Measurements from ENCODE around the gene CDKAL1.

The CDKAL1 gene

GRCh38 chr6:21101694-21102093, 567.4 kb downstream of the CDKAL1 start:
- ATAC-seq: no peak
- TF ChIP-seq TCF4 (CRISPR knock-in tag; IDR thresholded peaks at IDR 0.05; ENCODE audit: borderline replicate concordance) (no peak), ZNF8 (CRISPR knock-in tag; IDR thresholded peaks at IDR 0.05) (no peak), ZFP3 (CRISPR knock-in tag; IDR thresholded peaks at IDR 0.05) (no peak), ZFP30 (CRISPR knock-in tag; IDR thresholded peaks at IDR 0.05) (no peak), ISL1 (CRISPR knock-in tag; IDR thresholded peaks at IDR 0.05) (no peak), RARB (CRISPR knock-in tag; IDR thresholded peaks at IDR 0.05) (no peak), ZC3H10 (CRISPR knock-in tag; IDR thresholded peaks at IDR 0.05) (no peak), CSRNP3 (CRISPR knock-in tag; IDR thresholded peaks at IDR 0.05) (no peak), GLIS3 (CRISPR knock-in tag; IDR thresholded peaks at IDR 0.05) (no peak), SNAI2 (CRISPR knock-in tag; IDR thresholded peaks at IDR 0.05) (no peak)

GRCh38 chr6:21102201-21102600, 567.9 kb downstream of the CDKAL1 start:
- no peak for TF ChIP-seq POU6F1 (CRISPR knock-in tag; IDR thresholded peaks at IDR 0.05; ENCODE audit: borderline replicate concordance, low read depth)
- TF ChIP-seq CSDC2 (CRISPR knock-in tag; IDR thresholded peaks at IDR 0.05): no peak
- no peak for TF ChIP-seq RARB (CRISPR knock-in tag; IDR thresholded peaks at IDR 0.05)
- TF ChIP-seq GLIS3 (CRISPR knock-in tag; IDR thresholded peaks at IDR 0.05): no peak
- no peak for TF ChIP-seq CSRNP3 (CRISPR knock-in tag; IDR thresholded peaks at IDR 0.05)
- no peak for TF ChIP-seq ZNF70 (CRISPR knock-in tag; IDR thresholded peaks at IDR 0.05)
- no peak for TF ChIP-seq ZFP3 (CRISPR knock-in tag; IDR thresholded peaks at IDR 0.05)
- TF ChIP-seq ZNF8 (CRISPR knock-in tag; IDR thresholded peaks at IDR 0.05): no peak
- no peak for TF ChIP-seq PPARA (CRISPR knock-in tag; IDR thresholded peaks at IDR 0.05; ENCODE audit: borderline replicate concordance)
- TF ChIP-seq ISL1 (CRISPR knock-in tag; IDR thresholded peaks at IDR 0.05): no peak
- no peak for TF ChIP-seq BACH2 (CRISPR knock-in tag; IDR thresholded peaks at IDR 0.05; ENCODE audit: borderline replicate concordance)
- no peak for TF ChIP-seq CREB5 (CRISPR knock-in tag; IDR thresholded peaks at IDR 0.05; ENCODE audit: low read depth)
- TF ChIP-seq ZNF565 (CRISPR knock-in tag; conservative IDR thresholded peaks at IDR 0.05; ENCODE audit: low read depth): no peak
- TF ChIP-seq TCF4 (CRISPR knock-in tag; IDR thresholded peaks at IDR 0.05; ENCODE audit: borderline replicate concordance): no peak
- no peak for TF ChIP-seq ZC3H10 (CRISPR knock-in tag; IDR thresholded peaks at IDR 0.05)
- TF ChIP-seq TOX (CRISPR knock-in tag; IDR thresholded peaks at IDR 0.05; ENCODE audit: borderline replicate concordance): no peak
- no peak for TF ChIP-seq SNAI2 (CRISPR knock-in tag; IDR thresholded peaks at IDR 0.05)
- TF ChIP-seq OSR1 (CRISPR knock-in tag; IDR thresholded peaks at IDR 0.05): no peak
- TF ChIP-seq ARNTL (CRISPR knock-in tag; IDR thresholded peaks at IDR 0.05; ENCODE audit: borderline replicate concordance, low read depth): no peak
- no peak for TF ChIP-seq ESRRG (CRISPR knock-in tag; IDR thresholded peaks at IDR 0.05)
- no peak for ATAC-seq

- TF ChIP-seq ISL1 (CRISPR knock-in tag; IDR thresholded peaks at IDR 0.05) (no peak), ZNF70 (CRISPR knock-in tag; IDR thresholded peaks at IDR 0.05) (no peak), CSRNP3 (CRISPR knock-in tag; IDR thresholded peaks at IDR 0.05) (no peak), CREB5 (CRISPR knock-in tag; IDR thresholded peaks at IDR 0.05; ENCODE audit: low read depth) (no peak), RARB (CRISPR knock-in tag; IDR thresholded peaks at IDR 0.05) (no peak), ZNF8 (CRISPR knock-in tag; IDR thresholded peaks at IDR 0.05) (no peak), POU6F1 (CRISPR knock-in tag; IDR thresholded peaks at IDR 0.05; ENCODE audit: borderline replicate concordance, low read depth) (no peak), CSDC2 (CRISPR knock-in tag; IDR thresholded peaks at IDR 0.05) (no peak), TOX (CRISPR knock-in tag; IDR thresholded peaks at IDR 0.05; ENCODE audit: borderline replicate concordance) (no peak), ARNTL (CRISPR knock-in tag; IDR thresholded peaks at IDR 0.05; ENCODE audit: borderline replicate concordance, low read depth) (no peak), PATZ1 (CRISPR knock-in tag; IDR thresholded peaks at IDR 0.05; ENCODE audit: borderline replicate concordance) (no peak), ZNF565 (CRISPR knock-in tag; conservative IDR thresholded peaks at IDR 0.05; ENCODE audit: low read depth) (no peak), PPARA (CRISPR knock-in tag; IDR thresholded peaks at IDR 0.05; ENCODE audit: borderline replicate concordance) (no peak), ESRRG (CRISPR knock-in tag; IDR thresholded peaks at IDR 0.05) (no peak), ZC3H10 (CRISPR knock-in tag; IDR thresholded peaks at IDR 0.05) (no peak), ZFP30 (CRISPR knock-in tag; IDR thresholded peaks at IDR 0.05) (no peak), SNAI2 (CRISPR knock-in tag; IDR thresholded peaks at IDR 0.05) (no peak), GLIS3 (CRISPR knock-in tag; IDR thresholded peaks at IDR 0.05) (no peak), BACH2 (CRISPR knock-in tag; IDR thresholded peaks at IDR 0.05; ENCODE audit: borderline replicate concordance) (no peak), ZFP3 (CRISPR knock-in tag; IDR thresholded peaks at IDR 0.05) (no peak)
Observed at GRCh38 chr6:21102624-21103023, 568.4 kb downstream of the CDKAL1 start.

More at GRCh38 chr6:21102624-21103023, 568.4 kb downstream of the CDKAL1 start:
- ATAC-seq: no peak

All from SK-N-SH treated with all-trans-retinoic acid at 6 μM for 48 hours (cell line).